Memory B cell (primary cell): ENCODE results near the gene PITRM1.

Experiments
- ATAC-seq: fragments of 150-1000 bp; cut with Tn5 transposase; 2 replicates; pipeline ENCODE4 v1.10.0; 2021; ENCODE audit warnings: low read depth, mild to moderate bottlenecking, moderate library complexity
- DNase-seq, 2 donors: peaks; one replicate each; pipeline ENCODE4 v3.0.0; 2022; ENCODE audit warnings: low spot score in 2 of 2
- H3K27ac Mint-ChIP-seq: one replicate; pipeline ENCODE4 v1.8.0; 2022; ENCODE audit warnings: mild to moderate bottlenecking, moderate library complexity, mixed read lengths
- H3K27me3 Mint-ChIP-seq: one replicate; pipeline ENCODE4 v1.8.0; 2022; ENCODE audit warnings: mixed read lengths
- H3K36me3 Mint-ChIP-seq: one replicate; pipeline ENCODE4 v1.8.0; 2022; ENCODE audit warnings: mild to moderate bottlenecking, mixed read lengths
- H3K4me1 Mint-ChIP-seq: one replicate; pipeline ENCODE4 v1.8.0; 2022; ENCODE audit warnings: mixed read lengths
- H3K4me3 Mint-ChIP-seq: one replicate; pipeline ENCODE4 v1.8.0; 2022; ENCODE audit warnings: mild to moderate bottlenecking, moderate library complexity, mixed read lengths
- H3K9me3 Mint-ChIP-seq: one replicate; pipeline ENCODE4 v1.8.0; 2022; ENCODE audit warnings: mixed read lengths

The PITRM1 gene

DNA sequence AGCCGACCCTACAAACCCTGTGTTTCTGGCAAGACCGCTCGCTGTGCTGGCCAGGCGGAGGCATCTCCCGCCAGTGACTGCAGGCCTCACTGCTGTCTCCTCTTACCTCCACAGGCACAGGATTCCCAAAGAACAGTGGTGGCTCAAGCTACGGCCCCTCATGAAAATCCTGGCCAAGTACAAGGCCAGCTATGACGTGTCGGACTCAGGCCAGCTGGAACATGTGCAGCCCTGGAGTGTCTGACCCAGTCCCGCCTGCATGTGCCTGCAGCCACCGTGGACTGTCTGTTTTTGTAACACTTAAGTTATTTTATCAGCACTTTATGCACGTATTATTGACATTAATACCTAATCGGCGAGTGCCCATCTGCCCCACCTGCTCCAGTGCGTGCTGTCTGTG, 36.2 kb downstream of the PITRM1 start:
- H3K9me3 Mint-ChIP-seq = no peaks in the 10 kb centered on the region
- DNase-seq = no peak
- no peak overlapping the region for H3K27ac Mint-ChIP-seq
- no peak overlapping the region for H3K4me3 Mint-ChIP-seq
- H3K27me3 Mint-ChIP-seq = no peaks in the 10 kb centered on the region
- peaks cover 39% of the 10 kb centered on the region for H3K36me3 Mint-ChIP-seq
- no peaks in the 10 kb centered on the region for H3K4me1 Mint-ChIP-seq
- no peak for ATAC-seq

DNA sequence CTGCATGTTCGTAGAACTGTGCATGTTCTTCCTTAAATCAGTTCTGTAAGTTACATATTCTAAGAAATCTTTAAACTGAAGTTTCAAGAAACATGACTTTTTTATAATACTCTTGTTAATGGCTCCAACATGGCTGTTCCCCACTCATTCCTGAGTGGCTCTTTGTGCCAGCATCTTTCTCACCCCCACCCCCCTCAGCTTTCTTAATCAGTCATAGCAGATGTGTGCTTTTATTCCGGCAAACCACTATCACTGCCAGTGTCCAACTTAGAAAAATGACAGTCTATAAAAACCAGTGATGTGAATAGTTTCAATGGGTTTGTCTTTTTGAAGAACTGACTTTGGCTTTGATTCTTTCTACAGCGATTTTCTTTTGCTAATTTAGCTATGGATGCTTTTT, 37.6 kb downstream of the PITRM1 start:
- no peak overlapping the region for H3K4me3 Mint-ChIP-seq
- ATAC-seq (no peak), DNase-seq (no peak)
- H3K27ac Mint-ChIP-seq = peak overlapping the region; percentile 46
- no peaks in the 10 kb centered on the region for H3K9me3 Mint-ChIP-seq
- peaks cover 42% of the 10 kb centered on the region for H3K36me3 Mint-ChIP-seq
- H3K4me1 Mint-ChIP-seq = no peaks in the 10 kb centered on the region
- H3K27me3 Mint-ChIP-seq = no peaks in the 10 kb centered on the region

DNA sequence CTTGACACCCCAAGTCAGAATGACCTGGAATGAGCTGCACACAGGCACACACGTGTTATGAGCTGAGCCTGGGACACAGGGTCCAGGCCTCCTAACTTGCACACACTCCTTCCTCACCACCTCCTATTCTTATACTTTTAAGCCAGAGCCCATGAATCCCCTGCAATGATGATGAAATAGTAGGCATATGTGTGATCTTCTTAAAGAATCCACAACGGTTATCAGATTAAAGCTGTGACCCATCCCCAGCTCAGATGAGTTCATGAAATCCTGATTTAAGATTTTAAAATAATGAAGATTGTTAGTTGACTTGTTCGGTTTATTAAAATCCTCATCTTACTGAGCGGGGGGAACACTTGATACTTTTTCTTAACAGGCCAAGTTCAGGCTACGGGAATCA, 38.6 kb downstream of the PITRM1 start:
- Mint-ChIP-seq H3K36me3 (peaks cover 44% of the 10 kb centered on the region), H3K27ac (no peak overlapping the region), H3K4me3 (no peak overlapping the region), H3K9me3 (no peaks in the 10 kb centered on the region), H3K27me3 (no peaks in the 10 kb centered on the region), H3K4me1 (no peaks in the 10 kb centered on the region)
- DNase-seq = no peak
- no peak for ATAC-seq

DNA sequence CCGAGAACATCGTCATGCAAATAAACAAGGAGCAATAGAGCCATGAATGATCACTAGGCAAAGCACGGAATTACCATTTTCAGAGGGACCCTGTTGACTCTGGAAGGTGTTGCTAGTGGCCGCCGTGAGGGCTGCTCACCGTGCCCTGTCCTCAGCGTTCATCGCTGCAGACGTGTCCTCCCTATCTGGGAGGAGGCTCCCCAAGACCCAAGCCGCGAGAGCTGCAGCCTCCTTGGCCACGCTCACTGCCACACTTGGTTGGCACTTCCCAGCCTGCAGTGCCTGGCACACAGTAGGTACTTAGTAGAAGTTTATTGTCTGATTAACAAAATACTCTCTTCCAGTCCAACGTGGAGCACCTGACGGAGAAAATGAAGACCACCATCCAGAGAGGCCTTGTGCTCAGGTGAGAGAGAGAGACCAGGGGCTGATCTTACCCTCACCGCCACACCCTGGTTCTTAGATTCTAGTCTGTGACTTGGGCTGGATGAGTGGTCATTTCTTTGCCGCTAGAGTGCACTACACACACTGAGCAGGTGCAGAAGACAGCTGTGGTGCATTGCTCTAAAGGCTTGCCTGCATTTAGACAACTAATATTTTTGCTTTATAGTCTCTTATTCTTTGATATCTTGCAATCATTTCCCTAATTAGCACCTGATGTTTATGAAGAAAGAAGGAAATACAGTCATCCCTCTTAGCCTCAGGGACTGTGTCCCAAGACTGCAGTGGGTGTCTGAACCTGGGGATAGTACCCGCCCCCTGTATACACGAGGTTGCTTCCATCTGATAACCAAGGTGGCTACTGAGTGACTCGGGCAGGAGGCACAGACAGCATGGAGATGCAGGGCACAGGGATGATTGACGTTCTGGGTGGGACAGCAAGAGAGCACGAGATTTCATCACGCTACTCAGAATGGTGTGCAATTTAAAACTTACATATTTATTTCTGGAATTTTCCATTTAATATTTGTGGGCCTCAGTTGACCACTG, 40.3 kb downstream of the PITRM1 start:
- H3K9me3 Mint-ChIP-seq = no peaks in the 10 kb centered on the region

DNA sequence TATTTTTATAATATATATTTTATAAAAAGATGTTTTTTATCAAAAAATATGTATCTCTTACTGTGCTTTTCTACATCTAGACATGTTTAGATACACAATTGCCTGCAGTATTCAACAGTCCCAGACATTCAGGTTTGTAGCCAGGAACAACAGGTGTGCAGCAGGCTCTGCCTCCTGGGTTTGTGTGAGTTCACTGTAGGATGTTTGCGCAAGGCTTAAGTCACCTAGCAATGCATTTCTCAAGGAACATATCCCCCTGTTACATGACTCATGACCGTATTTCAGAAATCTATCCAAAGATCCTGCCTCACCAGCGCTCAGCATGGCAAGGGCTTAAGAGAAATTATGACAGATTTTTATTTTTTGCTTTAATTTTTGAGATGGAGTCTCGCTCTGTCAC, 41.5 kb downstream of the PITRM1 start:
- H3K4me3 Mint-ChIP-seq = no peak overlapping the region
- ATAC-seq = no peak
- no peaks in the 10 kb centered on the region for H3K4me1 Mint-ChIP-seq
- no peak overlapping the region for H3K27ac Mint-ChIP-seq
- H3K9me3 Mint-ChIP-seq = no peaks in the 10 kb centered on the region
- peaks cover 33% of the 10 kb centered on the region for H3K36me3 Mint-ChIP-seq
- no peak for DNase-seq
- H3K27me3 Mint-ChIP-seq = no peaks in the 10 kb centered on the region

More for the DNA sequence above, 40.3 kb downstream of the PITRM1 start:
- H3K4me1 Mint-ChIP-seq = no peaks in the 10 kb centered on the region
- DNase-seq (no peak), ATAC-seq (no peak)
- no peak overlapping the region for H3K4me3 Mint-ChIP-seq
- H3K27ac Mint-ChIP-seq = no peak overlapping the region
- H3K27me3 Mint-ChIP-seq = no peaks in the 10 kb centered on the region
- peaks cover 41% of the 10 kb centered on the region for H3K36me3 Mint-ChIP-seq

DNA sequence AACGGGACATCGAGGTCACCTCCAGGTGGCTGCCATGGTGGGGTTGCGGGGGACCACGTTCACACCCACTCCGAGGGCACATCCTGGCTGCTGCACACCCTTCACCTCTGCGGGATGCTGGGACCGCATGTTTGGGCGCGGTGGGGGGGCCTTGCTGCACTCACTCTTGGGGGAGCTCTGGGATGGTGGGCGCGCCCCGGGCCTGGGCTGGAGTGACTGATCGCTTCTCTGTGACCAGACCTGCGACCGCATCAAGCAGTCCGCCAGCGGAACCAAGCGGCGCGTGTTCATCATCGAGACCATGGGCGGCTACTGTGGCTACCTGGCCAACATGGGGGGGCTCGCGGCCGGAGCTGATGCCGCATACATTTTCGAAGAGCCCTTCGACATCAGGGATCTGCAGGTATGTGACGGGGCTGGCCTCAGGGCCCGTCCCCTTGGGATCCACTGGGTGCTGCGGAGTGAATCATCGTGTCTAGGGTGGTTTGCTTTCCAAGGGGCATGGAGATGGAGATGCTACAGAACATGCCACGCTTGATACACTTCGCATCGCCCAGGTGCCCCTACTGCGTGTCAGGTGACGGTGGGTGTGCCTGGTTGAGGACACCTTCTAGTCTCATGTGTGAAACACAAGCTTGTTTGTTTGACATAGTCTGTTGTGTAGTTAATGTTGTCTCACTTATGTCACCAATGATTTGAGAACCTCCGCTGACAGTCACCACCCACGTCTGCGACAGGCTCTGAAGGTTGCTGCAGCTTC, 42.8 kb downstream of the PITRM1 start:
- no peak overlapping the region for H3K27ac Mint-ChIP-seq
- no peaks in the 10 kb centered on the region for H3K27me3 Mint-ChIP-seq
- peaks cover 31% of the 10 kb centered on the region for H3K36me3 Mint-ChIP-seq
- ATAC-seq (no peak), DNase-seq (no peak)
- H3K9me3 Mint-ChIP-seq = no peaks in the 10 kb centered on the region
- no peaks in the 10 kb centered on the region for H3K4me1 Mint-ChIP-seq
- no peak overlapping the region for H3K4me3 Mint-ChIP-seq

DNA sequence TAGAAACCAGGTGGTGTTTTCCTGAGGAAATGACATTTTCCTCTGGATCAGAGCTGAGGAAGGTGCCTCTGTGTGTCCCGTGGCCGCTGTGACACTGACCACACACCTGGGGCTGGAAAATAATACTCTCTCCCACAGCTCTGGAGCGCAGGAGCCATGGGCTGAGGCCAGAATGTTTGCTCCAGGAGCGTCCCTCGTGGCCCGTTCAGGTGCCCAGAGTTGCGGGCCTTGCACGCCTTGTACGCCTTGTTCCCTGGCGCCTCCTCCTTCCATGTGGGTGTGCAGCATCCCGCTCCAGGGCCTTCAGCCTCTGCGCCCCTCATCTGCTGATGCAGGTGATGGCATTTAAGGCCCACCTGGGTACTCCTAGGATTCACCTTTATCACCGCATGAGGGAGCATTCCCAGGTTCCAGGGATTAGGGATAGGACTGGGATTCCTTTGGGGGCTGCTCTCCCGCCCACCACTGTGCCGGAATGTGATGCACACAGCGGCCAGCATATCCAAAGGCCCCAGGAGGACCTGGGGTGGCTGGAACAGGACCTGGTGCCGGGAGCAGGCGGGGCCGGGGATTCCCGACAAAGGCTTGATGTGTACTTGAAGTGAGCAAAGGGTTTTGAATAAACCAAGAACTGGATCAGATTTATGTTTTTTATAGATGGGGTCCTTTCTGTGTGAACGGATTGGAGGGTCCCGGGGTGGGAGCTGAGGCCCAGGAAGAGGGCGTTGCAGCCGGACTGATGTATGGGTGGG, 44.0 kb downstream of the PITRM1 start:
- H3K27ac Mint-ChIP-seq = no peak overlapping the region
- ATAC-seq (no peak), DNase-seq (no peak)
- no peaks in the 10 kb centered on the region for H3K27me3 Mint-ChIP-seq
- H3K9me3 Mint-ChIP-seq = no peaks in the 10 kb centered on the region
- H3K4me3 Mint-ChIP-seq = no peak overlapping the region
- H3K36me3 Mint-ChIP-seq = peaks cover 24% of the 10 kb centered on the region
- no peaks in the 10 kb centered on the region for H3K4me1 Mint-ChIP-seq

DNA sequence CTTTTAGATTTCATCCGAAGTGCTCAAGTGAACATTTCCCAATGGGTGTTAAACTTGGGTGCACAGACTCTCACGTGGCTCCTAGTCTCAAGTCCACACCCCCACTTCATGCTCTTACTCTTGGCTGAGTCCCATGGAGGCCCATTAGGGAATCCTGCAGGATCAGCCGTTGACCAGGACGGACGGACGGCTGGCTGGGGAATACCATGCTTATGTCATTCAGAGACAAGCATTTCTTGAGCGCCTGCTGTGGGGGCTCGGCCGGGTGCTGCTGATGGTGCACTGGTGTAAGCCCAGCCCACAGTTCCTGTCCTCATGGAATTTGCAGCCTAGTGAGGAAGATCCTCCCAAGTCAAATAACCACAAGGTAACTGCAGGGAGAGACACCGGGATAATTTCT, 44.7 kb downstream of the PITRM1 start:
- no peaks in the 10 kb centered on the region for H3K9me3 Mint-ChIP-seq
- H3K4me3 Mint-ChIP-seq = no peak overlapping the region
- H3K27ac Mint-ChIP-seq = no peak overlapping the region
- H3K27me3 Mint-ChIP-seq = no peaks in the 10 kb centered on the region
- H3K36me3 Mint-ChIP-seq = peaks cover 21% of the 10 kb centered on the region
- DNase-seq = no peak
- no peaks in the 10 kb centered on the region for H3K4me1 Mint-ChIP-seq
- ATAC-seq = no peak

DNA sequence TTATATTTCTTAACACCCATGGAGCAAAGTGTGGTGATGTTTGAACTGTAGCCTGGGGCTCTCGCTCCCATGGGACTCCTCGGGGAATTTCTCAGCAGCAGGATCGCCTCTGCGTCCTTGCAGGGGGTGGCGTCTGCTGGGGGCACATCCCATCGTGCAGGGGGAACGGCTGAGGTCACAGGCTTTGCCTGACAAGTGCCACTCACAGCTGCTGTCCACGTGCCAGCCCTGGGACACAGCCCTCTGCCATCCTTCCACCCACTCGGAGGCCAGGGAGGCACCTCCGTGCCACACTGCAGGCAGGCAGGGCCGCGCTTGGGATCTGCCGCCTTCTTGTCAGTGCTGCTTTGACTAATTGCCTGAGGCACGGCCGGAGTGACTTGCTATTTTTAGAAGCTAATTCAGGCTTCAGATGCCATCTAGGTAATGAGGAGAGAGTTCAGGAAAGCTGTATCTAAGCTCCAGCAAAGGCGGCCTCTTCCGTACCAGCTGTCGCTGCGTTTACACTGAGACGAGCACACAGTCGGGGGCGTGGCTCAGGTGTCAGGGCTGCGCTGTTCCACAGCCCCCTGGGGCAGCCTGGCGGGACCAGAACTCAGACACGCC, 45.7 kb downstream of the PITRM1 start:
- DNase-seq = no peak

DNA sequence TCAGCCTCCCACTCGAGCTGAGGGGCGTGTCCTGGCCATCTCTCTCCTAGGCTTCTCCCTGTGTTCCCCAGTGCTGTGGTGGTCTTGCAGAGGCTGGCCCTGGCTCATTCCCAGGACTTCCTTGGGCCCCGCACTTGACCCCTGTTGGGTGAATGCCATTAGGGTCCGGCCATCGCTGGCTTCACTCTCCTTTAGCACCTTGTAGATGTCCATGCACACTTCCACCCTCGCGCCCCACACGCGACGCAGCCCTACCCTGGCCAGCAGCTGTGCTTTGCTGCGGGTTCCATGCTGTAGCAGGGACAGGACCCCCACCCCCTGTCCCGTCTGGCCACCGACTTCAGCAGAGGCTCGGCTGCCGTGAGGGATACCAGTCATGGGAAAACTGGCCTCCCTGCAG, 46.3 kb downstream of the PITRM1 start:
- DNase-seq (no peak), ATAC-seq (no peak)

More for the DNA sequence above, 45.7 kb downstream of the PITRM1 start:
- Mint-ChIP-seq H3K4me3 (no peak overlapping the region), H3K36me3 (peaks cover 17% of the 10 kb centered on the region), H3K9me3 (no peaks in the 10 kb centered on the region), H3K4me1 (no peaks in the 10 kb centered on the region), H3K27me3 (no peaks in the 10 kb centered on the region), H3K27ac (no peak overlapping the region)
- no peak for ATAC-seq

DNA sequence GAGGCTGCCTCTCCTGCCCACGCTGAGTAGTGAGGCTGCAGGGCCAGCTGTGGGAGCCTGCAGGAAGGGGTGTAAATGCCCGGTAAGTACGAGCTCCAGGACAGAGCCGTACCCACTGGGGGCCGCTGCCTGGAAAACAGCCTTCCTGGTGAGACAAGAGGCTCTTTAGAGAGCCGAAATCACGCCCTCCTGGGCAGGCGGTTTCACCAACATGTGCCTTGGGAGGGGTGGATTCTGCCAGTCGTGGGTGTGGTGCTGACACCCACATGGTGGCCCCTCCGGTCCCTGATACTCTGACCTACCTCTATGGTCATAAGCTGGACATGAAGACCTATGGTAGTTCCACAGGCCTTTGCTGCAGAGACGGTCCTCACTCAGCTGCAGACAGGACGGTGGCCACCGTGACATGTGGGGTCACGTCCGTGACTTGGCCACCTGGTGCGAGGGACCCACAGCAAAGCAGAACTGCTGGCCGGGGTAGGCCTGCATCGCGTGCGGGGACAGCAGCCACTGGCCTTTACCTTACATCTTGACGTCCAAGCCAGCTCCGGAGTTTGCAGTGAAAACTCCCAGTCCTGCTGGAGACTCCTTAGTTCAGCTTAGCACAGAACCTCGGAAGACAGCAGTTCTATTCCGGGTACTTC, 46.9 kb downstream of the PITRM1 start:
- Mint-ChIP-seq H3K27ac (no peak overlapping the region), H3K36me3 (peaks cover 15% of the 10 kb centered on the region), H3K27me3 (no peaks in the 10 kb centered on the region), H3K4me3 (no peak overlapping the region), H3K9me3 (no peaks in the 10 kb centered on the region), H3K4me1 (no peaks in the 10 kb centered on the region)
- ATAC-seq (no peak), DNase-seq (no peak)

More for the DNA sequence above, 46.3 kb downstream of the PITRM1 start:
- H3K9me3 Mint-ChIP-seq = no peaks in the 10 kb centered on the region
- H3K4me3 Mint-ChIP-seq = no peak overlapping the region
- peaks cover 15% of the 10 kb centered on the region for H3K36me3 Mint-ChIP-seq
- no peaks in the 10 kb centered on the region for H3K4me1 Mint-ChIP-seq
- no peaks in the 10 kb centered on the region for H3K27me3 Mint-ChIP-seq
- no peak overlapping the region for H3K27ac Mint-ChIP-seq

DNA sequence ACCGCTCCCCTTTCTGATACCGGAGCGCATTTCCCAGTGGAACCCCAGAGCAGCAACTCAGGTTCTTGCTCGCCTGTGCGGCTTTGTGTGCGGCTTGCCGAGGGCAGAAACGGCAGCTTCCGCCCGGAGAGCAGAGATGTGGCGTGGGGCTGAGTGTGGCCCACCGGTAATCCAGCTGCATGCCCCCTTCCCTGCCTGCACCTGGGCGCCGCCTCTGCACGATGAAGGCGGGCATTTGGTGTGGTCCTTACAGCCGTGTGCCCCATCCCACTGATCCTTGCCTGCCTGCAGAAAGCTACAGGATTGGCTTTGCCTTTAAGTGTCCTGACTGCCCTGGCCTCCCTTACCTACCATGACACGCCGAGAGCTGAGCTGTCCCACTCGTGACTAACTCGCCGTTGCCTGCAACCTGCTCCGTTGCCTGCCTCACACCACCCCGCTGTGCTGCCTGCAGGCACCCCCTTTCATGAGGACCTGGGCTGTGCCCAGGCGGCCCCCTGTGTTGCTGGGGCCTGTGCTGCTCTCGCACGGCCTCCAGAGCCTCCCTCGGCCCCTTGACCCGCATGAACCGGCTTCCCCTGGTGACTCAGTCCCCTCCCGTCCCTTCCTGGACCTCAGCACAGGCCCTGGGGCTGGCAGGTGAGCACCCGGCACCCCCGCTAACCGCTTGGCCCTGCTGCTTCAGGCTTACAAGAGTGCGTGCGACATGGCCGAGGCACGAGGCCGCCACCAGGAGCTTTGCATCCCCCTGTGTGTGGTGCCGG, 48.0 kb downstream of the PITRM1 start:
- Mint-ChIP-seq H3K4me1 (no peaks in the 10 kb centered on the region), H3K27ac (no peak overlapping the region), H3K36me3 (peaks cover 12% of the 10 kb centered on the region), H3K4me3 (no peak overlapping the region), H3K9me3 (no peaks in the 10 kb centered on the region), H3K27me3 (no peaks in the 10 kb centered on the region)
- ATAC-seq = no peak
- no peak for DNase-seq
